T-helper 17 cell (primary cell): Measurements from ENCODE around the gene ECHS1. TPM values are rescaled to one million over a fixed set of nuclear protein-coding genes. Genes with fewer than 3 reads are reported as not detected.

Experiments
- ATAC-seq: fragments of 150-1000 bp; cut with Tn5 transposase; 2 replicates; pipeline ENCODE4 v1.10.0; 2021; ENCODE audit warnings: mild to moderate bottlenecking, moderate library complexity
- DNase-seq, 3 donors: peaks; one replicate each; pipeline versions ENCODE4 v3.0.0 to v3.0.0-alpha.2; 2020 to 2021
- H3K9me3 ChIP-seq: one replicate; pipeline ENCODE4 v1.7.0; 2013; ENCODE audit warnings: low read length, mild to moderate bottlenecking; ENCODE audit not compliant: control insufficient read depth, poor library complexity, severe bottlenecking
- H3K27ac Mint-ChIP-seq: one replicate; pipeline ENCODE4 v1.8.0; 2022; ENCODE audit warnings: mild to moderate bottlenecking, moderate library complexity, mixed read lengths
- H3K27me3 Mint-ChIP-seq: one replicate; pipeline ENCODE4 v1.8.0; 2022; ENCODE audit warnings: mixed read lengths
- H3K36me3 Mint-ChIP-seq: one replicate; pipeline ENCODE4 v1.8.0; 2022; ENCODE audit warnings: low read depth, mixed read lengths
- H3K4me1 Mint-ChIP-seq: one replicate; pipeline ENCODE4 v1.8.0; 2022; ENCODE audit warnings: mild to moderate bottlenecking, mixed read lengths
- H3K4me3 Mint-ChIP-seq: one replicate; pipeline ENCODE4 v1.8.0; 2022; ENCODE audit warnings: mild to moderate bottlenecking, moderate library complexity, mixed read lengths
- total RNA-seq, 4 donors: library from RNA in 2 of 4; stranded (reverse) in 2 of 4; gene quantifications; one replicate each; pipeline ENCODE4 v1.2.3 and lab custom pipeline; 2022 to 2026

ECHS1 gene
- total RNA-seq, 2 donors from 2014 or later: 18.2 to 20.2 TPM

DNA sequence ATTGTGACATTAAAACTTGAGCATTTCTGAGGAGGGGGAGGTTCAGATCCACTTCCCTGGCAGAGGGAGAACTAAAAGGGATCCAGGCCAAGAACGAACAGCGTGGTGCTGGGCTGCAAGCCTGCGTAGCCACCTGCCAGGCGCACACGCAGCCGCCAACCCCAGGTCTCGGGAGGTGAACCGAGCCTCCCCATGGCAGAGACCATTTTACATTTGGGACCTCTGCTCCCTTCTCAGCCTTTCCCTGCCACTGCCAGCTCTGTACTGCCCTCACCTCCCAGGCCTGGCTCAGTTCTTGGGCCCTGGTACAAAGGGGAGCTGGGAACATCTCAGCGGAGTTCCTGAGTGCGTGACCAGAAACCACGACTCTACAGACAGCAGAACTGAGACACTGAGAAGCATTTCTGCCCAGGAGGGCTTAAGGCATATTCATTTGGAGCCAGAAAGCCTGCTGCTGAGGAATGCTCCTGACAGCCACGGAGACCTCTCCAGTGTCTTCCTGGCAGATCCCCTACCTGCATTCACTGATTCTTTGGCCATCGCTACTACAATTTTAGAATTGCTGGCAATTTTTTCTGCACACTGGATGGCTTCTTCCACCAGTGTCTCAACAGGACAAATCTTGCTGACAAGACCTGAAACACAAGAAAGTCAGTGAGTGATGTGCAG, 7.6 kb downstream of the ECHS1 start:
- no peak for ATAC-seq

DNA sequence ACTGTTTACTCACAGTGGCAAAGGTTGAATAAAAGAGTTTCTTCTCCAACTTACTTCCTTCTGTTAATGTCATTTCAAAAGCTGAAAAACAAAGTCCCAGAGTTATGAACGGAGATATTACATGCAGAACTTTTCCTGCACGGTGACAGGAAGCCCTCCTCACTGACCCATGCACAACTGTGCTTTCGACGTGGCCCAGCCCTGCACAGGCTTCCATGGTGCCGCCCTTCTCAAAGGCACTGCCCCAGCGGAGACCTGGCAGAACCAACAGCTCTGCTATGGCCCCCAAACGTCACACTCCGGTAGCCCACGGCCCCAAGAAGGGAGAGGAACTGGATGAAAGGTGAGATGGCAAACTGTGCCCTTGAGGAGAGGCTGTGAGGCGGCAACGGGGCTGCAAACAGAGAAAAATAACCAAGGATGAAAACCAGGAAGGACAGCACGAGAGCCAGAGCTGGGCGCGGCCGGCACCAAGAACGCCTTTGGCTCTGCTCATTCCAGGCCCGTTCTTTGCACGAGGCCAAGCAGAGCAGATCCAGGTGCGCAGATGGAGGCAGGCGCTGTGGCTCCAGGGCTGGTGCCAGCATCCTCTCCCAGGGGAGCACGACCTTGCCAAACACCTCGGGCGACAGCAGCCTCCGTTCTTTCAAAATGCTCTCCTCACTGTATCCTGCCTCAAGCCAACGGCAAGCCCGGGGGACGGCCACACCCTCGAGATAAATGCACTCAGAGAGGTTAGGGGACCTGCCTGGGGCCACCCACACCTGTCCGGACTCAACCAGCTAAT, 8.3 kb downstream of the ECHS1 start:
- H3K9me3 ChIP-seq: no peaks in the 10 kb centered on the region
- DNase-seq (no peak), ATAC-seq (no peak)
- Mint-ChIP-seq H3K27me3 (no peaks in the 10 kb centered on the region), H3K4me1 (peaks cover 14% of the 10 kb centered on the region), H3K36me3 (no peaks in the 10 kb centered on the region), H3K27ac (no peak overlapping the region), H3K4me3 (no peak overlapping the region)

More for the DNA sequence above, 7.6 kb downstream of the ECHS1 start:
- no peaks in the 10 kb centered on the region for H3K9me3 ChIP-seq
- H3K4me3 Mint-ChIP-seq: no peak overlapping the region
- peaks cover 14% of the 10 kb centered on the region for H3K4me1 Mint-ChIP-seq
- no peak for DNase-seq
- no peak overlapping the region for H3K27ac Mint-ChIP-seq
- no peaks in the 10 kb centered on the region for H3K36me3 Mint-ChIP-seq
- H3K27me3 Mint-ChIP-seq: no peaks in the 10 kb centered on the region

- Mint-ChIP-seq H3K27me3 (no peaks in the 10 kb centered on the region), H3K36me3 (no peaks in the 10 kb centered on the region), H3K27ac (no peak overlapping the region), H3K4me3 (no peak overlapping the region), H3K4me1 (peaks cover 12% of the 10 kb centered on the region)
- DNase-seq (no peak), ATAC-seq (no peak)
- H3K9me3 ChIP-seq: no peaks in the 10 kb centered on the region
These were observed 10.3 kb downstream of the ECHS1 start for GRCh38 chr10:133362846-133363245.

GRCh38 chr10:133361773-133362441, 11.2 kb downstream of the ECHS1 start:
- no peak for DNase-seq
- ATAC-seq: no peak
- Mint-ChIP-seq H3K36me3 (no peaks in the 10 kb centered on the region), H3K27me3 (no peaks in the 10 kb centered on the region), H3K27ac (peak overlapping the region; percentile 77), H3K4me3 (peak overlapping the region; percentile 43), H3K4me1 (peaks cover 11% of the 10 kb centered on the region)
- no peaks in the 10 kb centered on the region for H3K9me3 ChIP-seq

GRCh38 chr10:133361227-133361626, 11.9 kb downstream of the ECHS1 start:
- H3K9me3 ChIP-seq: no peaks in the 10 kb centered on the region
- Mint-ChIP-seq H3K36me3 (no peaks in the 10 kb centered on the region), H3K4me3 (no peak overlapping the region), H3K4me1 (peaks cover 11% of the 10 kb centered on the region), H3K27me3 (no peaks in the 10 kb centered on the region), H3K27ac (peak overlapping the region; percentile 77)
- ATAC-seq (no peak), DNase-seq (no peak)

GRCh38 chr10:133359972-133360610, 13.1 kb downstream of the ECHS1 start:
- H3K9me3 ChIP-seq: no peaks in the 10 kb centered on the region
- no peaks in the 10 kb centered on the region for H3K27me3 Mint-ChIP-seq
- DNase-seq (no peak), ATAC-seq (no peak)
- no peaks in the 10 kb centered on the region for H3K36me3 Mint-ChIP-seq
- peaks cover 11% of the 10 kb centered on the region for H3K4me1 Mint-ChIP-seq
- H3K27ac Mint-ChIP-seq: peak overlapping the region; percentile 41
- no peak overlapping the region for H3K4me3 Mint-ChIP-seq

GRCh38 chr10:133359554-133359971, 13.6 kb downstream of the ECHS1 start:
- Mint-ChIP-seq H3K27ac (no peak overlapping the region), H3K4me3 (no peak overlapping the region), H3K27me3 (no peaks in the 10 kb centered on the region), H3K4me1 (peaks cover 11% of the 10 kb centered on the region), H3K36me3 (no peaks in the 10 kb centered on the region)
- H3K9me3 ChIP-seq: no peaks in the 10 kb centered on the region
- ATAC-seq: no peak
- no peak for DNase-seq

DNA sequence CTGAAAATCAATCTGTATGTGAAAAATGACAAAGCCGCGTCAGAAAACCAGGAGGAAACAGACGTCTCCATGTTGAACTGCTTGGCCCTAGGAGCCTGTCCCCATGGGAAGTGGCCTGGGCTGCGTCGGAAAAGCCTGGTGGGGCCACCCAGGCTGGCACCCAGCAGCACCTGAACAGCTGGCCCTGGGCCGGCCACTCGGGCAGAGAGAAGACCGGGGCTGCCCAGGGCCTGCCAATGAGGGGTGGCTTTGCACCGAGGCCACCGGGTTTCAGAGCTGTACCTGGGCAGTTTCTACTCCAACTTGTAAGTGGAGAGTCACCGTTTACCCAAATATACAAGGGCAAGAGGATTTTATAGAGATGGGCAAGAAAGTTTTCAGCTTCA, 14.2 kb downstream of the ECHS1 start:
- Mint-ChIP-seq H3K27me3 (no peaks in the 10 kb centered on the region), H3K4me1 (peaks cover 11% of the 10 kb centered on the region), H3K4me3 (no peak overlapping the region), H3K36me3 (no peaks in the 10 kb centered on the region), H3K27ac (no peak overlapping the region)
- DNase-seq (no peak), ATAC-seq (no peak)
- H3K9me3 ChIP-seq: no peaks in the 10 kb centered on the region

DNA sequence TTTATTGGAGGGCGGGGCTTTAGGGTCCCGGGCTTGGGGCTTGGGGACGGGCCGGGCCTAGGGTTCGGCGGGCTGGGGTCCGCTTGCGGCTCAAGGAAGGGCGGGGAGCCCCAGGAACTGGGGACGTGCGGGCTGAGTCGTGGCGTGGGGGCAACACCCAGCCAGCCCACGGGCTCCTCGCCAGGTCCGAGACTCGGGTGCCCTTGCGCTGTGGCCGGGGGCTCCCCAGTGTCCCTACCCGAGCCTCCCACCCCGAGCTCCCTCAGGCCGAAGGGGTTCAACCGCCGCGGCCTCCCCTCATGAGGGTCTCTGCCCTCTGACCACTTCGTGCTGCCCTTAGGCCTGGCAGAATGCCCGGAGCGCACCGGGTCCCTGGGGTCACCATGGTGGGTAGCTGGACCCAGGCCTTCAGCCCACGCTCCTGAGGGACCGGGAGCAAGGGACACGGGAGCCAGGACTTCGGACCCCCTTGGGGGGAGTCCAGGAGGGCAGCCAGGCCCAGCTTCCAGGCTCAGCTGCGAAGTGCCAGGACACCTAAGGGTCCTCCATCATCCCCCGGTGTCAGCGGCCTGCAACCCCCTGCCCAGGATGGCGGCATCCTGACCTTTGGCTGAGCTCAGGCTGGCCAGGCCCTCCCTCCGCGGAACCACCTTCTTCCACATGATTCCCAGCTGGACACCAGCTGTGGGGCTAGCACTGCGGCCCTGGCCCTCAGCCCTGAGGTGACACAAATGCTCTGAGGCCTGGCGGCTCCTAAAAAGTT, 14.8 kb downstream of the ECHS1 start:
- no peaks in the 10 kb centered on the region for H3K36me3 Mint-ChIP-seq
- ATAC-seq: no peak
- no peak overlapping the region for H3K4me3 Mint-ChIP-seq
- no peak for DNase-seq
- H3K27me3 Mint-ChIP-seq: no peaks in the 10 kb centered on the region
- H3K9me3 ChIP-seq: no peaks in the 10 kb centered on the region
- H3K4me1 Mint-ChIP-seq: peaks cover 11% of the 10 kb centered on the region
- H3K27ac Mint-ChIP-seq: no peak overlapping the region

DNA sequence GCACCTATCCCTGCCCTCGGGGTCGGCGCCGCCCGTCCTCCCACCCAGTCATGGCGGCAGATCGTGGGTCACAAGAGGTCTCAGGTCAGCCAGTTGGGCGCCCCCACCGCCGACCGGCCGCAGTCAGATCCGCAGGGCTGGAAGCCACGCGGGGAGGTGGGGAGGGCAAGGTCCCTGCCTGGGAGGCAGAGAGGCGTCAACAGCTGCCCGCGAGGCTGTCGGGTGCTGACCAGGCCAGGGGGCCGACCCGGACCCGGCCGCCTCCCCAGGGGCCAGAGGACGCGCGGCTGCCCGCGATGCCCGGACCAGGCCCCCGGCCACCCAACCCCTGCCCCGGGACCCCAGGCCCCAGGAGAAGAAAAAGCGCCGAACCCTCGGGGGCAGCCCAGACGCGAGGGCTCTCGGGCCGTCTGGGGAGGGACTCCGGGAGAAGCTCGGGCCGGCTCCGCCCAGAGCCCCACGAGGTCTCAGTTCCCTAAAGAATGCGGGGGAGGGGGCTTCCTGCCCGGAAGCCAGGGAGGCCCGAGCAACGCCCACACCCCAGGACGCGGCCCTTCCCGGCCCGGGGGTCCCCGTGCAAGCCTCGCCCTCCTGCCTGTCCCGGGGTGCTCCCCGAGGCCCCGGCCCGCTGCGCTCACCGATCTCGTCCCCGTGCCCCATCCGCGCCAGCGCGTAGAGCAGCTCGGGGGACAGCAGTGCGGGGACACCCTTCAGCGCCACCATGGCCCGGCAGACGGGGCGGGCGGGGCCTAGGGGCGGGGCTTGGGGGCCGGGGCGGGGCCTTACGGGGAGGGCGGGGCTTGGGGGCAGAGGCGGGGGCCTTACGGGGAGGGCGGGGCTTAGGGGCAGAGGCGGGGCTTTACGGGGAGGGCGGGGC, 15.6 kb downstream of the ECHS1 start, which contains the start of gene FUOM:
Gene FUOM, minus strand, starts transcription at position 735 of the 877 bp plus-strand sequence. Its CDS starts 12 bp downstream, at position 723.
- no peak within 1 kb of the TSS for H3K27ac Mint-ChIP-seq

DNA sequence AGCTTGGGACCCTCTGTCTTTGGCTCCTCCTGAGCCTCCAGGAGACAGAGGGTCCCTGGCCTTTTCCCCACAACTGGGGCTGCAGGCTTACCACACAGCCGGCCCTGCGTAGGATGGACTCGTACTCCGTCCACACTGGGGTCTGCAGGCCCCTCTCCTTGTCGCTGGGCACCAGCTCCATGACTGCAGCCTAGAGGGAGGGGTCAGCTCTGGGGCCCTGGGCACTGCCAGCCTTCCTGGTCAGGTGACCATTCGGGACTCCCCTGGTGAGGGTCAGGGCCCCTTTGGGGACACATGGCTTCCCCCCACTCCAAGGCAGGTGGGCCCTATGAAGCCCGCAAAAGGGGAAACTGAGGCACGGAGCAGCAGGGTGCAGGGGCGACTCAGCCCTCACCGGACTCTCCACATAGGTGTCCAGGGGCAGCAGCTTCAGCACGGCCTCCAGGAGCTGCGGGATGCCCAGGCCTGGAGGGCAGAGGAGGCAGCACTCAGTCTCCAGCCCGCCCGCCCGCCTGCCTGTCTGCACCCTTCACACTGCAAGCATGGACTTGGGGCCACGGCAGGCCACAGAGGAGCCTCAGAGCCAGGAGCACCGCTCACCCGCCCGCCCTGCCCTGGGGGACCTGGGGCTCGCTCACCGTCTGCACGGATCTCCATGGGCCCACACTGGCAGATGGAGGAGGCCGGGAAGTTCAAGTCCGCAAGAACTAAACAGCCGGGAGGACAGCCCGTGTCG, 16.4 kb downstream of the ECHS1 start:
- H3K27ac Mint-ChIP-seq: no peak overlapping the region

More for the DNA sequence above, 15.6 kb downstream of the ECHS1 start, which contains the start of gene FUOM:
- peak within 1 kb of the TSS; percentile 80 for H3K4me3 Mint-ChIP-seq
- peak; percentile 52 to 69 (median 69) for DNase-seq
- no peaks in the 10 kb centered on the region for H3K9me3 ChIP-seq
- H3K36me3 Mint-ChIP-seq: no peaks in the 10 kb centered on the region
- H3K27me3 Mint-ChIP-seq: no peaks in the 10 kb centered on the region
- peak; percentile 92 for ATAC-seq
- H3K4me1 Mint-ChIP-seq: peaks cover 11% of the 10 kb centered on the region

More for the DNA sequence above, 16.4 kb downstream of the ECHS1 start:
- DNase-seq (no peak), ATAC-seq (no peak)
- H3K9me3 ChIP-seq: no peaks in the 10 kb centered on the region
- Mint-ChIP-seq H3K4me3 (peak overlapping the region; percentile 80), H3K36me3 (no peaks in the 10 kb centered on the region), H3K27me3 (no peaks in the 10 kb centered on the region), H3K4me1 (peaks cover 5% of the 10 kb centered on the region)
